ENCODE results near the gene TRIM44.
"Not testable (repeated sequence)": the region's sequence is repeated elsewhere in the genome, so short reads cannot be mapped to it uniquely, and the experiment has no call there.

TRIM44 gene

DNA sequence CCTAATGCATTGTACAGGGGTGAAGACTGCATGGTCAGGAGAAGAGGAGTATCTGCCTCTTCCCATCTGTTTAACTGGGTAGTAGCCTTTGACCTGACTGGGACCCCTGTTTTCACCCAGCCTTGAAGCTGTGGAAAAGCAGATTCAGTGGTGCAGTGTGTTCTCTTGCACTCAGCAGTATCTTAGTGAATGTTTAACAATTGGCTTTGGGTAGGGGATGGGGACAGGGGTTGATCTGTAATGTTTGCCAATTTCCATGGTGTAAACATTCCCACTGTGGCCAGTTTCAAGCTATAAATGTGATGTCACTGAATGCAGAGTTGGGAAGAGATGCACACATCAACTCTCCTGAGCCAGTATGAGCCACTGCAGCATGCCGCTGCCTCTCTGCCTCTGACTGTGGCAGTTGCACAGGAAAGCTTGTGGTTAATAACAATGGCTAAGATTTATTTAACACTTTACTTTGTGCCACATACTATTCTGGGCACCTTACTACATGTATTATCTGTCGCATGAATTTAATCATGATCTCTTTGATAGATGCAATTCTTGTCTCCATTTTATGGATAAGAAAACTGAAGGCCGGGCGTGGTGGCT, 28.6 kb upstream of the TRIM44 start:
- DNase-seq (ENCODE audit: low read depth) = no peak

- DNase-seq (ENCODE audit: low read depth) = no peak
Measured at GRCh38 chr11:35635933-35636332, 26.6 kb upstream of the TRIM44 start.

GRCh38 chr11:35639591-35640179, 22.9 kb upstream of the TRIM44 start:
- no peak for DNase-seq (ENCODE audit: low read depth)

GRCh38 chr11:35641171-35641897, 21.2 kb upstream of the TRIM44 start:
- no peak for DNase-seq (ENCODE audit: low read depth)

DNA sequence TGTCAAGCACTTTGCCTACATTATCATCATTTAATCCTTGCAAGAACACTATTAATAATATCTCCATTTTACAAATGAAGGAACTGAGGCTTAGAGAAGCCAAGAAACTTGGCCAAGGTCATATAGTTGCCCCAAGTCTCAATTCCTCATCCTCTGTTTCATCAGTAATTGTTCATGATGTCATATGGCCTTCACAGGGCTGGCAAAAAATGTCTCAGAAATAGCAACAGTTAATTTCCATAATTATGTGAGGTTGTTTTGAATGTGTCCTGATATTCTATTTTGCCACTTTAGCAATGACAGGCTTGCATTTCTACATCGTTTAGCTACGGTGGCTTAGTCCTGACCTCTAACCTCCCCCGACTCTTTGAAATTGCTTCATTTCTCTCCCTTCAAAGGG, 20.6 kb upstream of the TRIM44 start:
- no peak for DNase-seq (ENCODE audit: low read depth)

DNA sequence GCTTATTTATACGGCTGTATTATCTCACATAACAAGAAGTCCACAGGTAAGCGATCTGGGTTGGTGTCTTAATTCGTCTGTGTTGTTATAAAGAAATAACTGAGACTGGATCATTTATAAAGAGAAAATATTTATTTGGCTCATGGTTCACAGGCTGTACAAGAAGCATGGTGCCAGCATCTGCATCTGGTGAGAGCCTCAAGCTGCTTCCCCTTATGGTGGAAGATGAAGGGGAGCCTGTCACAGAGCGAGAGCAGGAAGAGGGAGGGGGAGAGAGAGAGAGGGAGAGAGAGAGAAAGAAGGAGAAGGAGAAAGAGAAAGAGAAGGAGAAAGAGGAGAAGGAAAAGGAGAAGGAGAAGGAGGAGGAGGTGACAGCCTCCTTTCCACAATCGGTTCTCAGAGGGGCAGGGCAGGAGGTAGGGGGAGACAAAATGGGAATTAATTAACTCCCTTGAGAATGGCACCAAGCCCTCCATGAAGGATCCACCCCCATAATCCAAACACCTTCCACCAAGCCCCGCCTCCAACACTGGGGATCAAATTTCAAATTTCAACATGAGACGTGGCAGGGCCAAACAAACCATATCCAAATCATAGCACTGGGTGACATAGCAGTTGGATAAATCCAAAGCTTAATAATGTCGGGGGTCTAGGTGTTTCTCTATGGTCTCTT, 15.0 kb upstream of the TRIM44 start:
- no peak for DNase-seq (ENCODE audit: low read depth)

GRCh38 chr11:35650006-35650405, 12.6 kb upstream of the TRIM44 start:
- DNase-seq (ENCODE audit: low read depth) = no peak

DNA sequence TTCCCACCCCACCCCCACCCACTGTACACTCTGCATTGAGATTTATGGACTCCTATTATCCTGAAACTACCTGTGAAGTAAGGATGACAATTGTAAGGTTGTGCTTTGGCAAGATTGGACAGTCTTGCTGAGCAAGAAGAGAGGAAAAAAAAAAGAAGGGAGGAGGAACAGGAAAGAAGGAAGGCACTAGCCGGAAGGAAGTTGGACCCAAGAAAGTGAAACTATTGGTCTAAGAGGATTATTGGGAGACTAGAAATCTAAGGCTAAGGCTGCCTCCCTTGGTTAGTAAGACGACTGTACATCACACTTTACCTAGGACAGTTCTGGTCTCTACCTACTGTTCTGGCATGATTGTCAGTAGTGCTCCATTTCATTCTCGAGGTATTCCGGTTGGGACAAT, 12.1 kb upstream of the TRIM44 start:
- no peak for DNase-seq (ENCODE audit: low read depth)

- no peak for DNase-seq (ENCODE audit: low read depth)
Measured at GRCh38 chr11:35651263-35651662, 11.3 kb upstream of the TRIM44 start.

- not testable (repeated sequence) for DNase-seq (ENCODE audit: low read depth)
Measured at GRCh38 chr11:35652786-35653185, 9.8 kb upstream of the TRIM44 start.

GRCh38 chr11:35654711-35655110, 7.9 kb upstream of the TRIM44 start:
- no peak for DNase-seq (ENCODE audit: low read depth)

GRCh38 chr11:35655254-35655653, 7.3 kb upstream of the TRIM44 start:
- no peak for DNase-seq (ENCODE audit: low read depth)

GRCh38 chr11:35655856-35656255, 6.7 kb upstream of the TRIM44 start:
- DNase-seq (ENCODE audit: low read depth) = no peak

DNA sequence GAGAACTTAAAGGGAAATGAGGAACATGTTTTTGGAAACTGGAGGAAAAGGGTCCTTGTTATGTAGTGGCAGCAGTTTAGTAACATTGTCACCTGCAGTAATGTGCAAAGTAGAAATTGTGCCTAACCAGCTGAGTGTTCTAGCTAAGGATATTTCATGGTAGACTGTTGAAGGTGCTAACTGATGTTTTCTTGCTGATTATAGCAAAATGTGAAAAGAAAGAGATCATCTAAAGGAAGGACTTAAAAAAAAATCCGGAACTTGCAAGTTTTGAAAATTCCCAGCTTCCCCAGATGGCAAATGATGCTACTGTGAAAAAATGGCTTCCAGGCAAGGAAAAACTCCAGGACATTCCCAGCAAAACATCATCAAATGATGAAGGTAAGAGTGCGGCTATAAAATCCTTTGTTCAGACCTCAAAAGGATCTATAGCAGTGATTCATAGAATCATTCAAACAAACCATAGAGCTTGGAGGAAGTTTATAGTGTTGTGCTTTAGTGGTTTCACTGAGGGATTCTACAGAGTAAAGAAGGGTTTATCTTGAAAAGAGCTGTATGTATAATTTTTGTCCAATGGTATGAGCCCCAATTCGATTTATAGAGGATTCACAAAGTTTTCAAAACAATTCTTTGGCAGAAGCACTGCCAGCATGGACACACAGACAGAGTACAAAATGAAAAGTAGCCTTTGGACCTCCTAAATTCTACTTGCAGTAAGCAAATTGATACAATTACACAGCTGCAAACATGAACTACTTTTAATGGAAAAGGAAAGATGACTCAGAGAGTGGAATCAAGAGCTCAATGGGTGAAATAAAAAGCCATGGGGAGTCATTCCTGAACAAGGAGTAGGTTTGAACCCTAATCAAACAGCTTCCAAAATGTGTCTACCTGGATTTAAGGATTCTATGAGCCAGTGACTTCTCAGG, 4.3 kb upstream of the TRIM44 start:
- no peak for DNase-seq (ENCODE audit: low read depth)

- no peak for DNase-seq (ENCODE audit: low read depth)
Measured at GRCh38 chr11:35661534-35661933, 1.0 kb upstream of the TRIM44 start.

- DNase-seq (ENCODE audit: low read depth) = no peak
Measured at GRCh38 chr11:35662061-35662648, 420 bp upstream of the TRIM44 start.

GRCh38 chr11:35663408-35663702, 780 bp downstream of the TRIM44 start:
- DNase-seq (ENCODE audit: low read depth) = no peak

- no peak for DNase-seq (ENCODE audit: low read depth)
Measured at GRCh38 chr11:35664977-35665441, 2.4 kb downstream of the TRIM44 start.

GRCh38 chr11:35667257-35667656, 4.7 kb downstream of the TRIM44 start:
- DNase-seq (ENCODE audit: low read depth) = no peak

- DNase-seq (ENCODE audit: low read depth) = not testable (repeated sequence)
Measured at GRCh38 chr11:35668350-35668749, 5.8 kb downstream of the TRIM44 start.

DNA sequence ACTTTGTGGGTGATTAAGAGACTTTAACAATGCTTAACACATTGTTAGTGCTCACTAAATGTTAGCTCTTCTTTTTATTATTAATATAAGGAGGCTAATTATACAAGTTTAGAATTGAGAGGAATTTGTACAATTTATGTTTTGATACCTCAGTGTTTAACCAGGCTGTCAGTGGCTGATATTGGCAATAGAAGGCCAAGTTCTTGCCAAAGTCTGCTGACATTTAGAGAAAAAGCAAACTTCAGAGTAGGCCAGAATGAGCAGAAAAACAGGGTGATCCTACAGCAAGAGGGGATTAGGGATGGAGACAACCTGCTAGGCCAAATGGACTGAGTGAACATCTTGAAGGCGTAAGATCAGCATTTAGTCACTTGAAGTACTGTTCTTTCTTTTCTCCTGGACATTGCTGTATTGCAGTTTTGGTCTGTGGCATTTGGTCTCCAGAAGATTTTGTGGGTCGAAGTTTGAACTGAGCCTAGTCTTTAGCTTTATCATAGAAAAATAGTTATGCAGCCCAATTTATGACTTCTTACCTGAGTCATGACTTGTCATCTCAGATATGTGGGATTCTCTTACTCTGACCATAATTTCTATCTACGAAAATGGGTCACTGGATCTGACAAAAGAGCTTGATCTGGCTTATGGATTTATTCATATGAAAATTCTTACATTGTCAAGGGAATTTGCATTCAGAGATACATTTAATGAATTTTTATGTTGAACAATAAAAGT, 9.0 kb downstream of the TRIM44 start:
- DNase-seq (ENCODE audit: low read depth) = no peak
